GM23338 (cell line): ENCODE data around the gene TNNI3K. TPM values are rescaled to one million over a fixed set of nuclear protein-coding genes. Genes with fewer than 3 reads are reported as not detected.

Experiments used
- ATAC-seq: fragments of 200-7000 bp; cut with Tn5 transposase; 3 replicates; pipeline ENCODE4 v1.9.1; 2020
- DNase-seq: peaks from one replicate; pipeline ENCODE4 v3.0.0-alpha.2; 2015; ENCODE audit warnings: low spot score
- H2AFZ ChIP-seq: fragments of 200-600 bp; sonication (generic); 2 replicates; pipeline ENCODE4 v1.8.0; 2016; ENCODE audit warnings: antibody characterized with exemption, mild to moderate bottlenecking, moderate library complexity
- H3F3A ChIP-seq: fragments of 200-600 bp; sonication (generic); replicated peaks from 2 replicates; pipeline ENCODE4 v1.8.0; 2017; ENCODE audit warnings: antibody characterized with exemption, mixed run types, low read depth
- H3K27ac ChIP-seq: fragments of 200-600 bp; sonication (generic); 2 replicates; pipeline ENCODE4 v1.6.1; 2016; ENCODE audit warnings: low read depth
- H3K27me3 ChIP-seq: fragments of 200-600 bp; sonication (generic); 2 replicates; pipeline ENCODE4 v1.8.0; 2016; ENCODE audit warnings: mild to moderate bottlenecking, mixed run types, moderate library complexity; ENCODE audit not compliant: insufficient read depth
- H3K36me3 ChIP-seq: fragments of 200-600 bp; sonication (generic); 2 replicates; pipeline ENCODE4 v1.8.0; 2016; ENCODE audit warnings: mild to moderate bottlenecking; ENCODE audit not compliant: insufficient read depth
- H3K4me1 ChIP-seq: fragments of 200-600 bp; sonication (generic); 2 replicates; pipeline ENCODE4 v1.8.0; 2016; ENCODE audit warnings: mild to moderate bottlenecking, moderate library complexity; ENCODE audit not compliant: insufficient read depth
- H3K4me2 ChIP-seq: fragments of 200-600 bp; sonication (generic); 2 replicates; pipeline ENCODE4 v1.7.1; 2017; ENCODE audit warnings: mixed run types
- H3K4me3 ChIP-seq: fragments of 200-600 bp; sonication (generic); 2 replicates; pipeline ENCODE4 v1.6.1; 2016; ENCODE audit warnings: mixed run types
- H3K79me2 ChIP-seq: fragments of 200-600 bp; sonication (generic); replicated peaks from 2 replicates; pipeline ENCODE4 v1.8.0; 2017; ENCODE audit warnings: mild to moderate bottlenecking; ENCODE audit not compliant: insufficient read depth
- H3K9me2 ChIP-seq: fragments of 200-600 bp; sonication (generic); 2 replicates; pipeline ENCODE4 v1.8.0; 2017; ENCODE audit not compliant: insufficient read depth
- H4K20me1 ChIP-seq: fragments of 200-600 bp; sonication (generic); replicated peaks from 2 replicates; pipeline ENCODE4 v1.8.0; 2017; ENCODE audit warnings: mild to moderate bottlenecking; ENCODE audit not compliant: insufficient read depth
- H3K27ac Mint-ChIP-seq: 2 replicates; pipeline ENCODE4 v1.8.0; 2020; ENCODE audit warnings: inconsistent platforms, mild to moderate bottlenecking, moderate library complexity, mixed read lengths
- H3K27me3 Mint-ChIP-seq: 3 replicates; pipeline ENCODE4 v1.8.0; 2022; ENCODE audit warnings: low read depth, mild to moderate bottlenecking, moderate library complexity, mixed read lengths, inconsistent platforms; ENCODE audit not compliant: insufficient read depth, poor library complexity
- H3K36me3 Mint-ChIP-seq: 3 replicates; pipeline ENCODE4 v1.8.0; 2021; ENCODE audit warnings: low read depth, mild to moderate bottlenecking, inconsistent platforms, moderate library complexity, mixed read lengths
- H3K4me1 Mint-ChIP-seq: 3 replicates; pipeline ENCODE4 v1.8.0; 2020; ENCODE audit warnings: mild to moderate bottlenecking, inconsistent platforms, mixed read lengths
- H3K4me3 Mint-ChIP-seq: 3 replicates; pipeline ENCODE4 v1.8.0; 2021; ENCODE audit warnings: moderate library complexity, mild to moderate bottlenecking, inconsistent platforms, mixed read lengths
- H3K9me3 Mint-ChIP-seq: 3 replicates; pipeline ENCODE4 v1.8.0; 2020; ENCODE audit warnings: moderate library complexity, mild to moderate bottlenecking, inconsistent platforms, mixed read lengths
- CREB1 ChIP-seq: fragments of 250-450 bp; sonication (Bioruptor Pico); IDR thresholded peaks from 2 replicates; pipeline ENCODE4 v1.5.0; 2020; ENCODE audit warnings: low read depth, mild to moderate bottlenecking, moderate library complexity
- CTCF ChIP-seq, 2 experiments: fragments of 200-600 bp in 1 of 2; sonication (generic) in 1 of 2; conservative IDR thresholded peaks; 2 replicates each; pipeline versions ENCODE4 v1.5.1 to v1.6.1; 2016 to 2017; ENCODE audit warnings: antibody characterized with exemption in 2 of 2, low read depth in 2 of 2, mild to moderate bottlenecking in 2 of 2, moderate library complexity in 1 of 2
- ETS1 ChIP-seq: IDR thresholded peaks from 2 replicates; pipeline ENCODE4 v1.6.1; 2016; ENCODE audit warnings: antibody characterized with exemption
- EZH2 ChIP-seq: fragments of 200-600 bp; sonication (generic); IDR thresholded peaks from one replicate; pipeline ENCODE4 v1.8.0; 2017; ENCODE audit warnings: antibody characterized with exemption, mild to moderate bottlenecking, low read depth; ENCODE audit not compliant: unreplicated experiment
- EZH2phosphoT487 ChIP-seq: fragments of 200-600 bp; sonication (generic); IDR thresholded peaks from one replicate; pipeline ENCODE4 v1.8.1; 2018; ENCODE audit warnings: antibody characterized with exemption; ENCODE audit not compliant: unreplicated experiment
- JUNB ChIP-seq: IDR thresholded peaks from one replicate; pipeline ENCODE4 v1.6.1; 2016; ENCODE audit warnings: antibody characterized with exemption; ENCODE audit not compliant: unreplicated experiment
- NANOG ChIP-seq: IDR thresholded peaks from 2 replicates; pipeline ENCODE4 v1.6.1; 2016; ENCODE audit warnings: antibody characterized with exemption, borderline replicate concordance
- POLR2AphosphoS5 ChIP-seq: IDR thresholded peaks from 2 replicates; pipeline ENCODE4 v1.6.1; 2016; ENCODE audit warnings: antibody characterized with exemption, low read depth
- REST ChIP-seq: IDR thresholded peaks from one replicate; pipeline ENCODE4 v1.6.1; 2018; ENCODE audit warnings: antibody characterized with exemption; ENCODE audit not compliant: unreplicated experiment
- STAT1 ChIP-seq: IDR thresholded peaks from one replicate; pipeline ENCODE4 v1.6.1; 2016; ENCODE audit warnings: antibody characterized with exemption; ENCODE audit not compliant: unreplicated experiment
- ZNF114 ChIP-seq: fragments of 250-450 bp; sonication (Bioruptor Pico); IDR thresholded peaks from 2 replicates; pipeline ENCODE4 v1.5.0; 2020; ENCODE audit warnings: mild to moderate bottlenecking, moderate library complexity
- ZNF331 ChIP-seq: fragments of 250-450 bp; sonication (Bioruptor Pico); IDR thresholded peaks from 2 replicates; pipeline ENCODE4 v1.5.0; 2020; ENCODE audit warnings: low read depth, mild to moderate bottlenecking, moderate library complexity
- ZNF462 ChIP-seq: fragments of 250-450 bp; sonication (Bioruptor Pico); IDR thresholded peaks from 2 replicates; pipeline ENCODE4 v1.5.0; 2020; ENCODE audit warnings: mild to moderate bottlenecking, moderate library complexity
- polyA plus RNA-seq: library from polyadenylated mRNA; unstranded; fragments of >200 nt; fragmentation: Nextera tagmentation; extraction: Ambion mirVana; gene quantifications from 2 replicates; pipeline ENCODE4 v1.2.1, GENCODE V29; 2016
- total RNA-seq: library from RNA; depleted of rRNA; stranded (reverse); fragments of >200 nt; shearing (Covaris generic); gene quantifications from 2 replicates; pipeline ENCODE4 v1.2.3, GENCODE V29; 2014

TNNI3K gene
- total and polyA plus RNA-seq, 2 experiments from 2014 or later = not detected

GRCh38 chr1:74587888-74588287, 352.7 kb downstream of the TNNI3K start:
- Histone ChIP-seq H3K27me3 (no peaks in the 10 kb centered on the region), H3K4me3 (no peak overlapping the region), H3K9me2 (peaks cover 5% of the 10 kb centered on the region; the same call in 1 of the 2 replicates), H3K27ac (no peak overlapping the region), H2AFZ (no peak overlapping the region), H3K4me1 (no peaks in the 10 kb centered on the region), H3F3A (no peaks in the 10 kb centered on the region), H3K36me3 (no peaks in the 10 kb centered on the region), H3K4me2 (no peak overlapping the region), H3K79me2 (no peaks in the 10 kb centered on the region), H4K20me1 (no peaks in the 10 kb centered on the region)
- ATAC-seq (no peak), DNase-seq (no peak)
- no peak for TF ChIP-seq STAT1
- no peak for TF ChIP-seq POLR2AphosphoS5
- no peak for TF ChIP-seq ZNF462 (CRISPR knock-in tag)
- no peak for TF ChIP-seq CREB1
- no peak for TF ChIP-seq REST
- no peak for TF ChIP-seq ETS1
- no peak for TF ChIP-seq NANOG
- TF ChIP-seq CTCF (conservative IDR thresholded peaks at IDR 0.05; ENCODE audit: low read depth in 2 of 2) = no peak
- TF ChIP-seq EZH2phosphoT487 = no peak
- no peak for TF ChIP-seq ZNF114 (CRISPR knock-in tag)
- no peak for TF ChIP-seq EZH2
- no peak for TF ChIP-seq ZNF331
- TF ChIP-seq JUNB = no peak
- Mint-ChIP-seq H3K9me3 (no peaks in the 10 kb centered on the region), H3K36me3 (no peaks in the 10 kb centered on the region), H3K27ac (no peak overlapping the region), H3K27me3 (no peaks in the 10 kb centered on the region), H3K4me1 (no peaks in the 10 kb centered on the region), H3K4me3 (no peak overlapping the region)
